Subcutaneous adipose tissue (tissue), 4 donors: Measurements from ENCODE around the gene MAB21L4. TPM values are rescaled to one million over a fixed set of nuclear protein-coding genes. Genes with fewer than 3 reads are reported as not detected.

Experiments
- CTCF ChIP-seq: fragments of 450-650 bp; IDR thresholded peaks from one replicate; pipeline ENCODE4 v1.5.1; 2016; ENCODE audit warnings: low read depth, mild to moderate bottlenecking, control low read depth, antibody characterized with exemption, moderate library complexity
- total RNA-seq, 4 donors: library from RNA; depleted of rRNA; stranded (reverse); fragments of >200 nt; gene quantifications; one replicate each; pipeline ENCODE4 v1.1.0, GENCODE V29; 2016

The MAB21L4 gene
- total RNA-seq, 4 donors from 2014 or later, result not detected

GRCh38 chr2:240905176-240905781, 9.3 kb upstream of the MAB21L4 start:
- TF ChIP-seq CTCF, result no peak

GRCh38 chr2:240904216-240905175, 8.5 kb upstream of the MAB21L4 start:
- TF ChIP-seq CTCF, result no peak

GRCh38 chr2:240903191-240904060, 7.5 kb upstream of the MAB21L4 start:
- TF ChIP-seq CTCF, result no peak

- no peak for TF ChIP-seq CTCF
Measured at GRCh38 chr2:240902615-240903041, 6.7 kb upstream of the MAB21L4 start.

- TF ChIP-seq CTCF, result no peak
Measured at GRCh38 chr2:240901986-240902614, 6.1 kb upstream of the MAB21L4 start.

GRCh38 chr2:240900141-240900860, 4.3 kb upstream of the MAB21L4 start:
- no peak for TF ChIP-seq CTCF
